ENCODE data around the gene UNC5B.

Gene UNC5B

DNA sequence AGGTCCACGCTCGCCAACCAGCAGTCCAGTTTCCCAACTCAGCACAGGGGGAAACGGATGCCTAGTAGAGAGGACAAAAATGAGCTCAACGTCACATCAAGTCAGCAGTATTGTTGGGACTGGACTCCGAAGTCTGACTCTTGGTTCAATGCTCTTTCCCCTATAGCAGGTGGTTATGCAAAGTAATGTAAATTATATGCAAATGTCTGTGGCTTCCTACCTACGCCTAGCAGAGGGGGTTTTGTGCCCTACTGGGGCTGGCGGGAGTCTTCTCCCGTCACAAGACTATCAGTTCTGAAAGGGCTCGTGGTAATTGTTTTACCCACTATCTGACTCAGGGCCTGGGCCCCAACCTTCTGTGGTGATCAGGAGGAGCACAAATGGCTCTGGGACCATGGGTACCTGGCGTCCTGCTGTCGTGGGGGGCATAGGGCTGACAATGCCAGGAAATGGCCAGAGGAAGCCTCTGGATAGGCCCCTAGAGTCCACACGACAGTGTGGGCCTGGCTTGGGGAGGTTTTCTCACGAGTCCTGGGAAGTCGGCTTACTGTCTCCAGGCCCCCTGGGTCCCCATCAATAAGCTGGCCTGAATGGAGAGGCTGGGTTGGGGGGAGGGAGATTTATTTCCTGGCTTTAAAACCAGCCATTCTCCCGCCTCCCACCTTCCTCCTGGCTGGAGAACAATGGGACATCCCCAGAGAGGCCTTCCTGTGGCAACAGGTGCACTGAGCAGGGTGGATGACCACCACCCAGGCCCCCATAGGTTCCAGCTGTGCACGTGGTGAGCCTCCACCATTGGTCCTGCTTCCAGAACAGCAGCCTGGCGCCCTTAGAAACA is 41.8 kb downstream of the UNC5B start:
- Histone ChIP-seq H3K27ac (ENCODE audit: low read length) (no peak overlapping the region), H2AFZ (ENCODE audit: low read depth, low read length) (no peak overlapping the region), H4K20me1 (ENCODE audit: insufficient read depth, low read length) (peaks cover 3% of the 10 kb centered on the region), H3K9ac (ENCODE audit: low read depth, low read length) (no peak overlapping the region), H3K27me3 (ENCODE audit: insufficient read depth, low read length, poor library complexity) (peaks cover 20% of the 10 kb centered on the region), H3K4me3 (ENCODE audit: low read depth in 1 of 2, low read length in 2 of 2) (no peak overlapping the region), H3K79me2 (ENCODE audit: insufficient read depth, low read length) (no peaks in the 10 kb centered on the region), H3K36me3 (ENCODE audit: insufficient read depth, low read length) (no peaks in the 10 kb centered on the region), H3K4me2 (ENCODE audit: insufficient read depth, low read length) (no peak overlapping the region), H3K9me3 (ENCODE audit: insufficient read depth, low read length, severe bottlenecking) (no peaks in the 10 kb centered on the region), H3K4me1 (ENCODE audit: insufficient read depth, low read length) (no peaks in the 10 kb centered on the region)
- TF ChIP-seq, protein P1, sequence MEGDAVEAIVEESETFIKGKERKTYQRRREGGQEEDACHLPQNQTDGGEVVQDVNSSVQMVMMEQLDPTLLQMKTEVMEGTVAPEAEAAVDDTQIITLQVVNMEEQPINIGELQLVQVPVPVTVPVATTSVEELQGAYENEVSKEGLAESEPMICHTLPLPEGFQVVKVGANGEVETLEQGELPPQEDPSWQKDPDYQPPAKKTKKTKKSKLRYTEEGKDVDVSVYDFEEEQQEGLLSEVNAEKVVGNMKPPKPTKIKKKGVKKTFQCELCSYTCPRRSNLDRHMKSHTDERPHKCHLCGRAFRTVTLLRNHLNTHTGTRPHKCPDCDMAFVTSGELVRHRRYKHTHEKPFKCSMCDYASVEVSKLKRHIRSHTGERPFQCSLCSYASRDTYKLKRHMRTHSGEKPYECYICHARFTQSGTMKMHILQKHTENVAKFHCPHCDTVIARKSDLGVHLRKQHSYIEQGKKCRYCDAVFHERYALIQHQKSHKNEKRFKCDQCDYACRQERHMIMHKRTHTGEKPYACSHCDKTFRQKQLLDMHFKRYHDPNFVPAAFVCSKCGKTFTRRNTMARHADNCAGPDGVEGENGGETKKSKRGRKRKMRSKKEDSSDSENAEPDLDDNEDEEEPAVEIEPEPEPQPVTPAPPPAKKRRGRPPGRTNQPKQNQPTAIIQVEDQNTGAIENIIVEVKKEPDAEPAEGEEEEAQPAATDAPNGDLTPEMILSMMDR (IDR thresholded peaks at IDR 0.05; ENCODE audit: borderline replicate concordance, extremely low read depth, low read length, poor library complexity, severe bottlenecking), result no peak
- ATAC-seq (ENCODE audit: insufficient read depth, low read depth) (no peak), DNase-seq (no peak)

DNA sequence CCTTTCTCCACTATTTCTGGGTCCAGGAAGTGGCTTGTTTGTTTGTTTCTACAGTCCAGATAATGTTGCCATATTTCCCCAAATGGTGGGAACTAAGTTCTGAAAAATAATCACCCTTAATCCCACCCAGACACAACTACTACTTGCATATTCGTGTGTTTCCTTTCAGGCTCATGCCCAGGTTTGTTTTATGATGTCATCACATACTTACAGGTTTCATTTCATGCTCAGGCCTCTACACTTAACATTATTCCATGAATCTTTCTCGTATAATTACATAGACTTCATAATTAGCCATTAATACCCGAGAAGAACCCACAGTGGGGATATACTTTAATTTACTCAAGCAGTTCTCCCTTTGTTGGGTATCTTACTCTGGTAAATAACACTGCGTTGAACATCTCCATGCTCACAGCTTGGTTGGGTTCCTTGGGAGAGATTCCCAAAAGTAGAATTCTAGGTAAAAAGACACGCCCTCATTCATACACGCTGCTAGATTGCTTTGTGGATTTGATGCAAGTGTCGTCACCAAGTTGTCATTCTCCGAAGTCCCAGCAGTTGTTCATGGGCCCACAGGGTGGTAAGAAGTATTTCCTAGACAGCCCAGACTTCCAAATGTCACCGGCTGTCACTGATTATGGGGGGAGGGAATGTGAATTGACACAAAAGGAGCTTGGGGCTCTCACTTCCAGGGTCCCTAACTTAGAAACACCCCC is 42.6 kb downstream of the UNC5B start:
- H4K20me1 ChIP-seq (ENCODE audit: insufficient read depth, low read length), result peaks cover 3% of the 10 kb centered on the region
- ATAC-seq (ENCODE audit: insufficient read depth, low read depth), result no peak
- no peaks in the 10 kb centered on the region for H3K9me3 ChIP-seq (ENCODE audit: insufficient read depth, low read length, severe bottlenecking)
- no peak for DNase-seq
- no peaks in the 10 kb centered on the region for H3K4me1 ChIP-seq (ENCODE audit: insufficient read depth, low read length)
- H3K27me3 ChIP-seq (ENCODE audit: insufficient read depth, low read length, poor library complexity), result peaks cover 20% of the 10 kb centered on the region
- no peak overlapping the region for H2AFZ ChIP-seq (ENCODE audit: low read depth, low read length)
- H3K36me3 ChIP-seq (ENCODE audit: insufficient read depth, low read length), result no peaks in the 10 kb centered on the region
- no peak overlapping the region for H3K4me2 ChIP-seq (ENCODE audit: insufficient read depth, low read length)
- H3K27ac ChIP-seq (ENCODE audit: low read length), result no peak overlapping the region
- H3K9ac ChIP-seq (ENCODE audit: low read depth, low read length), result no peak overlapping the region
- no peak overlapping the region for H3K4me3 ChIP-seq (ENCODE audit: low read depth in 1 of 2, low read length in 2 of 2)
- no peak for TF ChIP-seq EZH2 (IDR thresholded peaks at IDR 0.05; ENCODE audit: borderline replicate concordance, low read depth, low read length, severe bottlenecking)
- TF ChIP-seq, protein P1 (IDR thresholded peaks at IDR 0.05; ENCODE audit: borderline replicate concordance, extremely low read depth, low read length, poor library complexity, severe bottlenecking), result no peak
- no peaks in the 10 kb centered on the region for H3K79me2 ChIP-seq (ENCODE audit: insufficient read depth, low read length)

DNA sequence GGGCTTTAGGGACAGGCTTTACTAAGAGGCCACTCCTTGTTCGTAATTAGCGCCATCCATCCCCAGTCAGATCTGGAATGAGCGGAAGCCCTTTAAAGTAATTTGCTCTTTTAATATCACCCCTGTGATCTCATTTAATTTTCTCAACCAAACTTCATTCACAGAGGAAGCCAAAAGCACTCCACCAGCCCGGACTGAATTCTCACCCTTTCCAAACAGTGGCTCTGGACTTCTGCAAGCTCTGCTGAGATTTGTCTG is 43.1 kb downstream of the UNC5B start:
- no peak overlapping the region for H3K9ac ChIP-seq (ENCODE audit: low read depth, low read length)
- no peak for ATAC-seq (ENCODE audit: insufficient read depth, low read depth)

More for the DNA sequence above, 43.1 kb downstream of the UNC5B start:
- peaks cover 3% of the 10 kb centered on the region for H4K20me1 ChIP-seq (ENCODE audit: insufficient read depth, low read length)
- H3K79me2 ChIP-seq (ENCODE audit: insufficient read depth, low read length), result no peaks in the 10 kb centered on the region
- H2AFZ ChIP-seq (ENCODE audit: low read depth, low read length), result no peak overlapping the region
- no peaks in the 10 kb centered on the region for H3K36me3 ChIP-seq (ENCODE audit: insufficient read depth, low read length)
- H3K9me3 ChIP-seq (ENCODE audit: insufficient read depth, low read length, severe bottlenecking), result no peaks in the 10 kb centered on the region
- DNase-seq, result no peak
- peaks cover 20% of the 10 kb centered on the region for H3K27me3 ChIP-seq (ENCODE audit: insufficient read depth, low read length, poor library complexity)
- no peak overlapping the region for H3K4me3 ChIP-seq (ENCODE audit: low read depth in 1 of 2, low read length in 2 of 2)
- TF ChIP-seq, protein P1 (IDR thresholded peaks at IDR 0.05; ENCODE audit: borderline replicate concordance, extremely low read depth, low read length, poor library complexity, severe bottlenecking), result no peak
- no peak for TF ChIP-seq EZH2 (IDR thresholded peaks at IDR 0.05; ENCODE audit: borderline replicate concordance, low read depth, low read length, severe bottlenecking)
- no peaks in the 10 kb centered on the region for H3K4me1 ChIP-seq (ENCODE audit: insufficient read depth, low read length)
- no peak overlapping the region for H3K4me2 ChIP-seq (ENCODE audit: insufficient read depth, low read length)
- no peak overlapping the region for H3K27ac ChIP-seq (ENCODE audit: low read length)
